ENCODE data around the gene EIF3I.

The EIF3I gene

DNA sequence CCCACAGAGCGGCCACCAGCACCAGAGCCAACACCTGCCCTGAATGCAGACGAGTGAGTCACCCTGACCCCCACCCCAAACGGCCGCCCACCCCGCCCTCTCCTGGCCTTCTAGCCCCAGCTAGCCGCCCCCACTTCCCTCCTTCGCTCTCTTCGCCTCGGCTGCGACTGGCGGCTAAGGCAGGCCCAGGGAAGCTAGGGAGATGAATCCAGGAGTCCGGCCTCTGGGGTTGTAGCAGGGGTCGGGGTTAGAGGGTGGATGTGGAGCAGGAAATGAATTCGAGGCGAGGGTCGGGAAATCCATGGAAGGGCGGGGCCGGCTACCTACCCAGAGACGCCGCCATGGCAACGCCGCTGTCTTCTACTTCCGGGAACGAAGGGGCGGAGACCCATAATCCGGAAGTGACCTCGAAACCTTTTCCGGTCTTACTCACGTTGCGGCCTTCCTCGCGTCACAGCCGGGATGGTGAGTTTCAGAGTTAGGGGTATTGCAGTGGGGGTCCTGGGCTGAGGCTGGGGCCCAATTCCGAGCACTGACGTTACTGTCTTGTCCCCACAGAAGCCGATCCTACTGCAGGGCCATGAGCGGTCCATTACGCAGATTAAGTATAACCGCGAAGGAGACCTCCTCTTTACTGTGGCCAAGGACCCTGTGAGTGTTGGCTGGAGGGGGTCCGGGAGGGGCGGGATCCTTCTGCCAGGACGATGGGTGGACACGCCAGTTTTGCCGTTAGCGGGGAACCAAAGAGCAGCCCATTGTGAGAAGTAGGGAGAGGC is at the start of gene EIF3I, which contains the start of gene TMEM234 (continued):
- TF ChIP-seq, protein P1, sequence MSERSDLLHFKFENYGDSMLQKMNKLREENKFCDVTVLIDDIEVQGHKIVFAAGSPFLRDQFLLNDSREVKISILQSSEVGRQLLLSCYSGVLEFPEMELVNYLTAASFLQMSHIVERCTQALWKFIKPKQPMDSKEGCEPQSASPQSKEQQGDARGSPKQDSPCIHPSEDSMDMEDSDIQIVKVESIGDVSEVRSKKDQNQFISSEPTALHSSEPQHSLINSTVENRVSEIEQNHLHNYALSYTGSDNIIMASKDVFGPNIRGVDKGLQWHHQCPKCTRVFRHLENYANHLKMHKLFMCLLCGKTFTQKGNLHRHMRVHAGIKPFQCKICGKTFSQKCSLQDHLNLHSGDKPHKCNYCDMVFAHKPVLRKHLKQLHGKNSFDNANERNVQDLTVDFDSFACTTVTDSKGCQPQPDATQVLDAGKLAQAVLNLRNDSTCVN (tag by site-specific recombination; optimal IDR thresholded peaks at IDR 0.05) = no peak
- TF ChIP-seq ZNF600 (tag by site-specific recombination; IDR thresholded peaks at IDR 0.05) (no peak; the same call in 1 of the 2 replicates), ZNF138 (tag by site-specific recombination; IDR thresholded peaks at IDR 0.05; ENCODE audit: borderline replicate concordance) (no peak), ZBTB17 (tag by site-specific recombination; IDR thresholded peaks at IDR 0.05) (0 out of 2 replicates have a peak, but pooled peaks have one; percentile 28), ZNF132 (tag by site-specific recombination; IDR thresholded peaks at IDR 0.05; ENCODE audit: borderline replicate concordance) (no peak), ZNF19 (tag by site-specific recombination; IDR thresholded peaks at IDR 0.05; ENCODE audit: low read depth) (no peak), ZNF239 (tag by site-specific recombination; IDR thresholded peaks at IDR 0.05) (no peak), ZNF311 (tag by site-specific recombination; IDR thresholded peaks at IDR 0.05; ENCODE audit: borderline replicate concordance) (no peak), ZEB2 (tag by site-specific recombination; IDR thresholded peaks at IDR 0.05) (no peak; the same call in 1 of the 2 replicates), GLIS2 (tag by site-specific recombination; IDR thresholded peaks at IDR 0.05) (peak; percentile 30), OVOL3 (tag by site-specific recombination; IDR thresholded peaks at IDR 0.05) (no peak), ZNF223 (tag by site-specific recombination; IDR thresholded peaks at IDR 0.05) (no peak), KLF7 (tag by site-specific recombination; IDR thresholded peaks at IDR 0.05; ENCODE audit: borderline replicate concordance) (no peak; the same call in 1 of the 2 replicates), ZNF16 (tag by site-specific recombination; IDR thresholded peaks at IDR 0.05; ENCODE audit: low read depth) (no peak), ZNF10 (tag by site-specific recombination; IDR thresholded peaks at IDR 0.05) (no peak), ZSCAN16 (tag by site-specific recombination; IDR thresholded peaks at IDR 0.05) (no peak), ZNF664 (tag by site-specific recombination; IDR thresholded peaks at IDR 0.05) (no peak), ZXDB (tag by site-specific recombination; IDR thresholded peaks at IDR 0.05) (peak; percentile 73), ZNF544 (tag by site-specific recombination; IDR thresholded peaks at IDR 0.05) (no peak), BCL11B (tag by site-specific recombination; IDR thresholded peaks at IDR 0.05; ENCODE audit: low read depth) (no peak), ZNF707 (tag by site-specific recombination; IDR thresholded peaks at IDR 0.05) (no peak), YY1 (tag by site-specific recombination; IDR thresholded peaks at IDR 0.05) (no peak), GFI1B (tag by site-specific recombination; IDR thresholded peaks at IDR 0.05) (no peak), ZNF596 (tag by site-specific recombination; IDR thresholded peaks at IDR 0.05) (no peak), KLF10 (tag by site-specific recombination; IDR thresholded peaks at IDR 0.05) (0 out of 2 replicates have a peak, but pooled peaks have one; percentile 13), ZNF548 (tag by site-specific recombination; IDR thresholded peaks at IDR 0.05) (no peak)
- TF ChIP-seq, protein P2, sequence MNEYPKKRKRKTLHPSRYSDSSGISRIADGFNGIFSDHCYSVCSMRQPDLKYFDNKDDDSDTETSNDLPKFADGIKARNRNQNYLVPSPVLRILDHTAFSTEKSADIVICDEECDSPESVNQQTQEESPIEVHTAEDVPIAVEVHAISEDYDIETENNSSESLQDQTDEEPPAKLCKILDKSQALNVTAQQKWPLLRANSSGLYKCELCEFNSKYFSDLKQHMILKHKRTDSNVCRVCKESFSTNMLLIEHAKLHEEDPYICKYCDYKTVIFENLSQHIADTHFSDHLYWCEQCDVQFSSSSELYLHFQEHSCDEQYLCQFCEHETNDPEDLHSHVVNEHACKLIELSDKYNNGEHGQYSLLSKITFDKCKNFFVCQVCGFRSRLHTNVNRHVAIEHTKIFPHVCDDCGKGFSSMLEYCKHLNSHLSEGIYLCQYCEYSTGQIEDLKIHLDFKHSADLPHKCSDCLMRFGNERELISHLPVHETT (tag by site-specific recombination; IDR thresholded peaks at IDR 0.05) = peak; percentile 24
- TF ChIP-seq, protein P3, sequence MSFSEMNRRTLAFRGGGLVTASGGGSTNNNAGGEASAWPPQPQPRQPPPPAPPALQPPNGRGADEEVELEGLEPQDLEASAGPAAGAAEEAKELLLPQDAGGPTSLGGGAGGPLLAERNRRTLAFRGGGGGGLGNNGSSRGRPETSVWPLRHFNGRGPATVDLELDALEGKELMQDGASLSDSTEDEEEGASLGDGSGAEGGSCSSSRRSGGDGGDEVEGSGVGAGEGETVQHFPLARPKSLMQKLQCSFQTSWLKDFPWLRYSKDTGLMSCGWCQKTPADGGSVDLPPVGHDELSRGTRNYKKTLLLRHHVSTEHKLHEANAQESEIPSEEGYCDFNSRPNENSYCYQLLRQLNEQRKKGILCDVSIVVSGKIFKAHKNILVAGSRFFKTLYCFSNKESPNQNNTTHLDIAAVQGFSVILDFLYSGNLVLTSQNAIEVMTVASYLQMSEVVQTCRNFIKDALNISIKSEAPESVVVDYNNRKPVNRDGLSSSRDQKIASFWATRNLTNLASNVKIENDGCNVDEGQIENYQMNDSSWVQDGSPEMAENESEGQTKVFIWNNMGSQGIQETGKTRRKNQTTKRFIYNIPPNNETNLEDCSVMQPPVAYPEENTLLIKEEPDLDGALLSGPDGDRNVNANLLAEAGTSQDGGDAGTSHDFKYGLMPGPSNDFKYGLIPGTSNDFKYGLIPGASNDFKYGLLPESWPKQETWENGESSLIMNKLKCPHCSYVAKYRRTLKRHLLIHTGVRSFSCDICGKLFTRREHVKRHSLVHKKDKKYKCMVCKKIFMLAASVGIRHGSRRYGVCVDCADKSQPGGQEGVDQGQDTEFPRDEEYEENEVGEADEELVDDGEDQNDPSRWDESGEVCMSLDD (tag by site-specific recombination; IDR thresholded peaks at IDR 0.05) = no peak
- TF ChIP-seq, protein P4, sequence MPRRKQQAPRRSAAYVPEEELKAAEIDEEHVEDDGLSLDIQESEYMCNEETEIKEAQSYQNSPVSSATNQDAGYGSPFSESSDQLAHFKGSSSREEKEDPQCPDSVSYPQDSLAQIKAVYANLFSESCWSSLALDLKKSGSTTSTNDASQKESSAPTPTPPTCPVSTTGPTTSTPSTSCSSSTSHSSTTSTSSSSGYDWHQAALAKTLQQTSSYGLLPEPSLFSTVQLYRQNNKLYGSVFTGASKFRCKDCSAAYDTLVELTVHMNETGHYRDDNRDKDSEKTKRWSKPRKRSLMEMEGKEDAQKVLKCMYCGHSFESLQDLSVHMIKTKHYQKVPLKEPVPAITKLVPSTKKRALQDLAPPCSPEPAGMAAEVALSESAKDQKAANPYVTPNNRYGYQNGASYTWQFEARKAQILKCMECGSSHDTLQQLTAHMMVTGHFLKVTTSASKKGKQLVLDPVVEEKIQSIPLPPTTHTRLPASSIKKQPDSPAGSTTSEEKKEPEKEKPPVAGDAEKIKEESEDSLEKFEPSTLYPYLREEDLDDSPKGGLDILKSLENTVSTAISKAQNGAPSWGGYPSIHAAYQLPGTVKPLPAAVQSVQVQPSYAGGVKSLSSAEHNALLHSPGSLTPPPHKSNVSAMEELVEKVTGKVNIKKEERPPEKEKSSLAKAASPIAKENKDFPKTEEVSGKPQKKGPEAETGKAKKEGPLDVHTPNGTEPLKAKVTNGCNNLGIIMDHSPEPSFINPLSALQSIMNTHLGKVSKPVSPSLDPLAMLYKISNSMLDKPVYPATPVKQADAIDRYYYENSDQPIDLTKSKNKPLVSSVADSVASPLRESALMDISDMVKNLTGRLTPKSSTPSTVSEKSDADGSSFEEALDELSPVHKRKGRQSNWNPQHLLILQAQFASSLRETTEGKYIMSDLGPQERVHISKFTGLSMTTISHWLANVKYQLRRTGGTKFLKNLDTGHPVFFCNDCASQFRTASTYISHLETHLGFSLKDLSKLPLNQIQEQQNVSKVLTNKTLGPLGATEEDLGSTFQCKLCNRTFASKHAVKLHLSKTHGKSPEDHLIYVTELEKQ (tag by site-specific recombination; IDR thresholded peaks at IDR 0.05; ENCODE audit: borderline replicate concordance) = no peak
- TF ChIP-seq, protein P5, sequence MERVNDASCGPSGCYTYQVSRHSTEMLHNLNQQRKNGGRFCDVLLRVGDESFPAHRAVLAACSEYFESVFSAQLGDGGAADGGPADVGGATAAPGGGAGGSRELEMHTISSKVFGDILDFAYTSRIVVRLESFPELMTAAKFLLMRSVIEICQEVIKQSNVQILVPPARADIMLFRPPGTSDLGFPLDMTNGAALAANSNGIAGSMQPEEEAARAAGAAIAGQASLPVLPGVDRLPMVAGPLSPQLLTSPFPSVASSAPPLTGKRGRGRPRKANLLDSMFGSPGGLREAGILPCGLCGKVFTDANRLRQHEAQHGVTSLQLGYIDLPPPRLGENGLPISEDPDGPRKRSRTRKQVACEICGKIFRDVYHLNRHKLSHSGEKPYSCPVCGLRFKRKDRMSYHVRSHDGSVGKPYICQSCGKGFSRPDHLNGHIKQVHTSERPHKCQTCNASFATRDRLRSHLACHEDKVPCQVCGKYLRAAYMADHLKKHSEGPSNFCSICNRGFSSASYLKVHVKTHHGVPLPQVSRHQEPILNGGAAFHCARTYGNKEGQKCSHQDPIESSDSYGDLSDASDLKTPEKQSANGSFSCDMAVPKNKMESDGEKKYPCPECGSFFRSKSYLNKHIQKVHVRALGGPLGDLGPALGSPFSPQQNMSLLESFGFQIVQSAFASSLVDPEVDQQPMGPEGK (tag by site-specific recombination; IDR thresholded peaks at IDR 0.05) = peak; percentile 92

Measured in HEK293 (cell line).